OCI-LY7 (cell line): ENCODE results near the gene HES7. TPM values are rescaled to one million over a fixed set of nuclear protein-coding genes. Genes with fewer than 3 reads are reported as not detected.

ENCODE experiments used
- BruUV-seq: library from RNA; stranded (reverse); fragments of 400-500 nt; replicated peaks from 2 replicates; lab custom pipeline; 2021; lab: Mats Ljungman, UMichigan
- CTCF ChIA-PET: fragments of 300-600 bp; sonication (Branson Sonifier 250); formaldehyde crosslinking; loops from one replicate; lab custom pipeline; 2022; ENCODE audit warnings: antibody characterized with exemption; ENCODE audit not compliant: unreplicated experiment; lab: Charles Lee
- POLR2A ChIA-PET: fragments of 300-600 bp; sonication (Branson Sonifier 250); formaldehyde crosslinking; loops from one replicate; lab custom pipeline; 2022; ENCODE audit warnings: antibody characterized with exemption; lab: Charles Lee
- DNase-seq: peaks from one replicate; pipeline ENCODE4 v3.0.0-alpha.2; 2015; ENCODE audit warnings: low spot score
- H2AFZ ChIP-seq: fragments of 200-600 bp; sonication (generic), shearing (Covaris generic); 2 replicates; pipeline ENCODE4 v1.6.1; 2014; ENCODE audit warnings: mild to moderate bottlenecking, antibody characterized with exemption, low read length, moderate library complexity
- H3K27ac ChIP-seq: fragments of 200-600 bp; sonication (generic); 2 replicates; pipeline ENCODE4 v1.5.1; 2014; ENCODE audit warnings: mixed run types, low read depth, mild to moderate bottlenecking, moderate library complexity, low read length, inconsistent platforms; ENCODE audit not compliant: poor library complexity, severe bottlenecking
- H3K36me3 ChIP-seq: fragments of 200-600 bp; sonication (generic); 2 replicates; pipeline ENCODE4 v1.6.1; 2014; ENCODE audit warnings: mild to moderate bottlenecking, antibody characterized with exemption, low read length, moderate library complexity, mixed read lengths; ENCODE audit not compliant: insufficient read depth
- H3K4me1 ChIP-seq: fragments of 200-600 bp; sonication (generic); 2 replicates; pipeline ENCODE4 v1.5.1; 2014; ENCODE audit warnings: mild to moderate bottlenecking, low read length; ENCODE audit not compliant: insufficient read depth, poor library complexity, severe bottlenecking
- H3K4me2 ChIP-seq: fragments of 200-600 bp; sonication (generic); 2 replicates; pipeline ENCODE4 v1.6.1; 2014; ENCODE audit warnings: mild to moderate bottlenecking, low read length
- H3K4me3 ChIP-seq: fragments of 200-600 bp; sonication (generic); 2 replicates; pipeline ENCODE4 v1.5.1; 2014; ENCODE audit warnings: mild to moderate bottlenecking, low read depth, low read length; ENCODE audit not compliant: poor library complexity, severe bottlenecking
- H3K79me2 ChIP-seq: fragments of 200-600 bp; sonication (generic); 2 replicates; pipeline ENCODE4 v1.6.1; 2016; ENCODE audit warnings: low read depth, mild to moderate bottlenecking, low read length, moderate library complexity, mixed read lengths; ENCODE audit not compliant: insufficient read depth
- H3K9me2 ChIP-seq: fragments of 200-600 bp; sonication (generic); 2 replicates; pipeline ENCODE4 v1.6.1; 2016; ENCODE audit warnings: mild to moderate bottlenecking, low read length, mixed read lengths; ENCODE audit not compliant: insufficient read depth
- H3K9me3 ChIP-seq: fragments of 200-600 bp; sonication (generic); 2 replicates; pipeline ENCODE4 v1.6.1; 2014; ENCODE audit warnings: mild to moderate bottlenecking, mixed run types, low read length, mixed read lengths
- H4K20me1 ChIP-seq: fragments of 200-600 bp; sonication (generic); 2 replicates; pipeline ENCODE4 v1.6.1; 2014; ENCODE audit warnings: mild to moderate bottlenecking, antibody characterized with exemption, low read length, moderate library complexity, mixed read lengths; ENCODE audit not compliant: insufficient read depth
- EZH2phosphoT487 ChIP-seq: fragments of 200-600 bp; sonication (generic); IDR thresholded peaks from 2 replicates; pipeline ENCODE4 v1.6.1; 2018; ENCODE audit warnings: low read depth, borderline replicate concordance, mild to moderate bottlenecking, mixed run types, antibody characterized with exemption, low read length, moderate library complexity, mixed read lengths
- intact Hi-C: fragments of 100-400 bp; cut with micrococcal nuclease; formaldehyde crosslinking; loops from one replicate; pipeline ENCODE4 v1.10.0; 2022; ENCODE audit not compliant: unreplicated experiment
- microRNA-seq: library from miRNA; unstranded; fragments of <30 nt; microRNA quantifications from one replicate; pipeline ENCODE4 v1.2.0, GENCODE V29; 2022; ENCODE audit warnings: borderline replicate concordance
- small RNA-seq: library from RNA; depleted of rRNA; stranded (forward); fragments of <200 nt; gene quantifications from one replicate; pipeline ENCODE3, GENCODE V24; 2014
- total RNA-seq, 2 experiments: library from RNA; depleted of rRNA in 1 of 2; stranded (reverse); fragments of >200 nt in 1 of 2; shearing (Covaris generic) in 1 of 2; gene quantifications; 2 replicates each; pipeline ENCODE4 v1.2.3, GENCODE V29; 2014 to 2022
- TF ChIP-seq, protein P1 (sequence below): fragments of 200-600 bp; sonication (generic); conservative IDR thresholded peaks from 2 replicates; pipeline ENCODE4 v1.5.1; 2014; ENCODE audit warnings: mild to moderate bottlenecking, antibody characterized with exemption, low read length, moderate library complexity, mixed read lengths

Gene HES7
- total RNA-seq, 2 experiments from 2014 or later = 0.44 to 5.8 TPM

GRCh38 chr17:8072341-8072728 is 51.6 kb downstream of the HES7 start:
- Histone ChIP-seq H3K4me1 (peaks cover 4% of the 10 kb centered on the region), H3K79me2 (no peaks in the 10 kb centered on the region), H3K4me2 (no peak overlapping the region), H3K9me3 (no peaks in the 10 kb centered on the region), H3K4me3 (no peak overlapping the region), H3K27ac (no peak overlapping the region), H2AFZ (no peak overlapping the region), H3K36me3 (no peaks in the 10 kb centered on the region), H3K9me2 (no peaks in the 10 kb centered on the region), H4K20me1 (no peaks in the 10 kb centered on the region)
- no TSS peak for BruUV-seq
- no peak for DNase-seq
- no peak for TF ChIP-seq EZH2phosphoT487
- TF ChIP-seq, protein P1, sequence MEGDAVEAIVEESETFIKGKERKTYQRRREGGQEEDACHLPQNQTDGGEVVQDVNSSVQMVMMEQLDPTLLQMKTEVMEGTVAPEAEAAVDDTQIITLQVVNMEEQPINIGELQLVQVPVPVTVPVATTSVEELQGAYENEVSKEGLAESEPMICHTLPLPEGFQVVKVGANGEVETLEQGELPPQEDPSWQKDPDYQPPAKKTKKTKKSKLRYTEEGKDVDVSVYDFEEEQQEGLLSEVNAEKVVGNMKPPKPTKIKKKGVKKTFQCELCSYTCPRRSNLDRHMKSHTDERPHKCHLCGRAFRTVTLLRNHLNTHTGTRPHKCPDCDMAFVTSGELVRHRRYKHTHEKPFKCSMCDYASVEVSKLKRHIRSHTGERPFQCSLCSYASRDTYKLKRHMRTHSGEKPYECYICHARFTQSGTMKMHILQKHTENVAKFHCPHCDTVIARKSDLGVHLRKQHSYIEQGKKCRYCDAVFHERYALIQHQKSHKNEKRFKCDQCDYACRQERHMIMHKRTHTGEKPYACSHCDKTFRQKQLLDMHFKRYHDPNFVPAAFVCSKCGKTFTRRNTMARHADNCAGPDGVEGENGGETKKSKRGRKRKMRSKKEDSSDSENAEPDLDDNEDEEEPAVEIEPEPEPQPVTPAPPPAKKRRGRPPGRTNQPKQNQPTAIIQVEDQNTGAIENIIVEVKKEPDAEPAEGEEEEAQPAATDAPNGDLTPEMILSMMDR = no peak
- ChIA-PET CTCF (no interaction called here), POLR2A (no interaction called here)
- intact Hi-C loops = loop anchor here (5.0 kb wide), 1 partner anchor 230 kb away; no protein-coding TSS in a partner anchor

GRCh38 chr17:8071496-8071895 is 52.4 kb downstream of the HES7 start:
- no peak for DNase-seq
- Histone ChIP-seq H3K4me2 (no peak overlapping the region), H2AFZ (no peak overlapping the region), H3K79me2 (no peaks in the 10 kb centered on the region), H3K4me3 (no peak overlapping the region), H3K9me2 (no peaks in the 10 kb centered on the region), H3K4me1 (peaks cover 4% of the 10 kb centered on the region), H4K20me1 (no peaks in the 10 kb centered on the region), H3K36me3 (no peaks in the 10 kb centered on the region), H3K9me3 (no peaks in the 10 kb centered on the region), H3K27ac (no peak overlapping the region)
- intact Hi-C loops = loop anchor here (5.0 kb wide), 1 partner anchor 231 kb away; no protein-coding TSS in a partner anchor
- ChIA-PET POLR2A (no interaction called here), CTCF (no interaction called here)
- BruUV-seq = no TSS peak
- TF ChIP-seq, protein P1 = no peak
- no peak for TF ChIP-seq EZH2phosphoT487

Small RNAs within 50 kb of the gene (microRNA-seq; reads per million reads assigned to microRNA genes)
- not detected for gene MIR4314
- not detected for gene MIR6883

Small RNAs within 50 kb of the gene (small RNA-seq; reads per million reads assigned to genes)
- not detected for gene MIR4314

Other genes with a start within 250 kb of the HES7 start
- 42.5 and 59.6 TPM in 2 replicates for gene CHD3, start 235.3 kb downstream of the HES7 start, total RNA-seq (2014; rRNA removed; shearing (Covaris generic))
- 124 and 126 TPM in 2 replicates for gene CHD3, start 235.3 kb downstream of the HES7 start, total RNA-seq (2022)
- 3.8 and 9.6 TPM in 2 replicates for gene RNF227, start 207.8 kb downstream of the HES7 start, total RNA-seq (2014; rRNA removed; shearing (Covaris generic))
- 4.7 and 5.8 TPM in 2 replicates for gene RNF227, start 207.8 kb downstream of the HES7 start, total RNA-seq (2022)
- gene KCNAB3, start 194.2 kb downstream of the HES7 start, total RNA-seq (2014; rRNA removed; shearing (Covaris generic)) = 4.3 and 5.6 TPM in 2 replicates
- gene KCNAB3, start 194.2 kb downstream of the HES7 start, total RNA-seq (2022) = 14.3 and 17.3 TPM in 2 replicates
- gene TRAPPC1, start 192.2 kb downstream of the HES7 start, total RNA-seq (2014; rRNA removed; shearing (Covaris generic)) = 40.2 and 41.0 TPM in 2 replicates
- 150 and 178 TPM in 2 replicates for gene TRAPPC1, start 192.2 kb downstream of the HES7 start, total RNA-seq (2022)
- 49.1 and 55.4 TPM in 2 replicates for gene CNTROB, start 191.9 kb downstream of the HES7 start, total RNA-seq (2014; rRNA removed; shearing (Covaris generic))
- 72.3 and 80.3 TPM in 2 replicates for gene CNTROB, start 191.9 kb downstream of the HES7 start, total RNA-seq (2022)
- gene GUCY2D, start 121.5 kb downstream of the HES7 start, total RNA-seq (2014; rRNA removed; shearing (Covaris generic)) = not detected in 2 replicates
- not detected in 2 replicates for gene GUCY2D, start 121.5 kb downstream of the HES7 start, total RNA-seq (2022)
- not detected in 2 replicates for gene ALOX15B, start 85.0 kb downstream of the HES7 start, total RNA-seq (2014; rRNA removed; shearing (Covaris generic))
- not detected in 2 replicates for gene ALOX15B, start 85.0 kb downstream of the HES7 start, total RNA-seq (2022)
- 2.0 TPM in 1 of 2 replicates, not detected in the other for gene ALOX12B, start 36.4 kb downstream of the HES7 start, total RNA-seq (2014; rRNA removed; shearing (Covaris generic))
- 4.5 and 5.3 TPM in 2 replicates for gene ALOX12B, start 36.4 kb downstream of the HES7 start, total RNA-seq (2022)
- not detected in 2 replicates for gene ALOXE3, start 5.6 kb downstream of the HES7 start, total RNA-seq (2014; rRNA removed; shearing (Covaris generic))
- gene ALOXE3, start 5.6 kb downstream of the HES7 start, total RNA-seq (2022) = 0.10 TPM in 1 of 2 replicates, not detected in the other
- 13.9 and 15.4 TPM in 2 replicates for gene PER1, start 28.3 kb upstream of the HES7 start, total RNA-seq (2014; rRNA removed; shearing (Covaris generic))
- 38.0 and 48.0 TPM in 2 replicates for gene PER1, start 28.3 kb upstream of the HES7 start, total RNA-seq (2022)
- gene VAMP2, start 38.8 kb upstream of the HES7 start, total RNA-seq (2014; rRNA removed; shearing (Covaris generic)) = 10.4 and 21.2 TPM in 2 replicates
- 40.9 and 45.1 TPM in 2 replicates for gene VAMP2, start 38.8 kb upstream of the HES7 start, total RNA-seq (2022)
- 34.6 and 57.0 TPM in 2 replicates for gene TMEM107, start 52.3 kb upstream of the HES7 start, total RNA-seq (2014; rRNA removed; shearing (Covaris generic))
- 43.9 and 45.4 TPM in 2 replicates for gene TMEM107, start 52.3 kb upstream of the HES7 start, total RNA-seq (2022)
- gene BORCS6, start 66.1 kb upstream of the HES7 start, total RNA-seq (2014; rRNA removed; shearing (Covaris generic)) = 13.9 and 14.3 TPM in 2 replicates
- 12.0 and 12.7 TPM in 2 replicates for gene BORCS6, start 66.1 kb upstream of the HES7 start, total RNA-seq (2022)
- 248 and 283 TPM in 2 replicates for gene AURKB, start 86.5 kb upstream of the HES7 start, total RNA-seq (2014; rRNA removed; shearing (Covaris generic))
- 310 and 323 TPM in 2 replicates for gene AURKB, start 86.5 kb upstream of the HES7 start, total RNA-seq (2022)
- 36.2 and 50.3 TPM in 2 replicates for gene CTC1, start 124.0 kb upstream of the HES7 start, total RNA-seq (2014; rRNA removed; shearing (Covaris generic))
- gene CTC1, start 124.0 kb upstream of the HES7 start, total RNA-seq (2022) = 97.6 and 122 TPM in 2 replicates
- 114 and 122 TPM in 2 replicates for gene PFAS, start 125.2 kb upstream of the HES7 start, total RNA-seq (2014; rRNA removed; shearing (Covaris generic))
- gene PFAS, start 125.2 kb upstream of the HES7 start, total RNA-seq (2022) = 170 and 180 TPM in 2 replicates
- 30.6 and 32.2 TPM in 2 replicates for gene RANGRF, start 164.6 kb upstream of the HES7 start, total RNA-seq (2014; rRNA removed; shearing (Covaris generic))
- 43.3 and 46.7 TPM in 2 replicates for gene RANGRF, start 164.6 kb upstream of the HES7 start, total RNA-seq (2022)
- gene SLC25A35, start 171.3 kb upstream of the HES7 start, total RNA-seq (2014; rRNA removed; shearing (Covaris generic)) = 3.9 and 4.5 TPM in 2 replicates
- gene SLC25A35, start 171.3 kb upstream of the HES7 start, total RNA-seq (2022) = 23.8 and 27.8 TPM in 2 replicates
- not detected in 2 replicates for gene ARHGEF15, start 186.1 kb upstream of the HES7 start, total RNA-seq (2014; rRNA removed; shearing (Covaris generic))
- not detected in 2 replicates for gene ARHGEF15, start 186.1 kb upstream of the HES7 start, total RNA-seq (2022)
- gene ODF4, start 215.7 kb upstream of the HES7 start, total RNA-seq (2014; rRNA removed; shearing (Covaris generic)) = not detected in 2 replicates
- gene ODF4, start 215.7 kb upstream of the HES7 start, total RNA-seq (2022) = not detected in 2 replicates